ENCODE data around the gene ACTR3. TPM values are rescaled to one million over a fixed set of nuclear protein-coding genes. Genes with fewer than 3 reads are reported as not detected.

Gene ACTR3
- total RNA-seq, 1 donor = 315 TPM

DNA sequence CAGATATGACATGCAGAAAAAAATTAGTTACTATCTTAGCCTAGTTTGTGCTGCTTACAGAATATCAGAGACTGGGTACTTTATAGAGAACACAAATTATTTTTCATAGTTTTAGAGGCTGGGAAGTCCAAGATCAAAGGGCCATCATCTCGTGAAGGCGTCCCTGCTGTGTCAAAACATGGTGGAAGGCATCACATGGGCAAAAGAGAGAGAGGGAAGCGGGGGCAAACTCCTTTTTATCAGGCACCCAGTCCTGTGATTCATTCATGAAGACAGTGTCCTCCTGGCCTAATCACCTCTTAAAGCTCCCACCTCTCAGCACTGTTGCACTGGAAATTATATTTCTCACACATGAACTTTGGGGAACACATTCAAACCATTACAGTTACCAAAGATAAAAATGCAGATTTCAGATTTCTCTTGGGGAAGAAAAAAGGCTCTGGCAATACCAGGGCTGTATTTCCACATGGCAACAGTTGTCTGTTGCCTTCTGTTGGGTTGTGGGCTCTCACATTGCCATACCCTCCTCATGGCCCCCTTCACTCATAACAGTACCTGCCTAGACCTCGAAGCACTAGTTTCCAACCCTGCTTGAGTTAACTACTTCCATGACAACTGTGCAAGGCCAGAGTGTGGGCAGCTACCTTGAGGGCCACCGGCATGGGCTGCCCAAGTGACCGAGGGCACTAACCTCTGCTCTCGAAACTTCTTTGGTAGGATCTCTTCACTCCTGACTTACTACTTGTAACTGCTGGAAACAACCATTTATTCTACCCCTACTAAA lies 2.7 kb upstream of the ACTR3 start:
- TF ChIP-seq, protein P1, sequence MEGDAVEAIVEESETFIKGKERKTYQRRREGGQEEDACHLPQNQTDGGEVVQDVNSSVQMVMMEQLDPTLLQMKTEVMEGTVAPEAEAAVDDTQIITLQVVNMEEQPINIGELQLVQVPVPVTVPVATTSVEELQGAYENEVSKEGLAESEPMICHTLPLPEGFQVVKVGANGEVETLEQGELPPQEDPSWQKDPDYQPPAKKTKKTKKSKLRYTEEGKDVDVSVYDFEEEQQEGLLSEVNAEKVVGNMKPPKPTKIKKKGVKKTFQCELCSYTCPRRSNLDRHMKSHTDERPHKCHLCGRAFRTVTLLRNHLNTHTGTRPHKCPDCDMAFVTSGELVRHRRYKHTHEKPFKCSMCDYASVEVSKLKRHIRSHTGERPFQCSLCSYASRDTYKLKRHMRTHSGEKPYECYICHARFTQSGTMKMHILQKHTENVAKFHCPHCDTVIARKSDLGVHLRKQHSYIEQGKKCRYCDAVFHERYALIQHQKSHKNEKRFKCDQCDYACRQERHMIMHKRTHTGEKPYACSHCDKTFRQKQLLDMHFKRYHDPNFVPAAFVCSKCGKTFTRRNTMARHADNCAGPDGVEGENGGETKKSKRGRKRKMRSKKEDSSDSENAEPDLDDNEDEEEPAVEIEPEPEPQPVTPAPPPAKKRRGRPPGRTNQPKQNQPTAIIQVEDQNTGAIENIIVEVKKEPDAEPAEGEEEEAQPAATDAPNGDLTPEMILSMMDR (IDR thresholded peaks at IDR 0.05; ENCODE audit: extremely low read depth, low read depth, low read length) = no peak
- H4K20me1 ChIP-seq (ENCODE audit: insufficient read depth, low read length) = peaks cover 5% of the 10 kb centered on the region
- no peaks in the 10 kb centered on the region for H3K9me3 ChIP-seq (ENCODE audit: low read depth, low read length)
- peak overlapping the region; percentile 7 for H2AFZ ChIP-seq (ENCODE audit: low read length)
- peak overlapping the region; percentile 80 for H3K4me2 ChIP-seq (ENCODE audit: insufficient read depth, low read length)
- peak overlapping the region; percentile 44 for H3K27ac ChIP-seq (ENCODE audit: low read depth, low read length)
- H3K27me3 ChIP-seq (ENCODE audit: insufficient read depth, low read length) = no peaks in the 10 kb centered on the region
- peak overlapping the region; percentile 3 for H3K4me3 ChIP-seq (ENCODE audit: insufficient read depth, low read length)
- peaks cover 36% of the 10 kb centered on the region for H3K4me1 ChIP-seq (ENCODE audit: insufficient read depth, low read length)
- H3K79me2 ChIP-seq (ENCODE audit: insufficient read depth, low read length) = peaks cover 54% of the 10 kb centered on the region
- DNase-seq (ENCODE audit: insufficient read length, low spot score, missing footprints) = no peak
- H3K36me3 ChIP-seq (ENCODE audit: insufficient read depth, low read length) = no peaks in the 10 kb centered on the region

DNA sequence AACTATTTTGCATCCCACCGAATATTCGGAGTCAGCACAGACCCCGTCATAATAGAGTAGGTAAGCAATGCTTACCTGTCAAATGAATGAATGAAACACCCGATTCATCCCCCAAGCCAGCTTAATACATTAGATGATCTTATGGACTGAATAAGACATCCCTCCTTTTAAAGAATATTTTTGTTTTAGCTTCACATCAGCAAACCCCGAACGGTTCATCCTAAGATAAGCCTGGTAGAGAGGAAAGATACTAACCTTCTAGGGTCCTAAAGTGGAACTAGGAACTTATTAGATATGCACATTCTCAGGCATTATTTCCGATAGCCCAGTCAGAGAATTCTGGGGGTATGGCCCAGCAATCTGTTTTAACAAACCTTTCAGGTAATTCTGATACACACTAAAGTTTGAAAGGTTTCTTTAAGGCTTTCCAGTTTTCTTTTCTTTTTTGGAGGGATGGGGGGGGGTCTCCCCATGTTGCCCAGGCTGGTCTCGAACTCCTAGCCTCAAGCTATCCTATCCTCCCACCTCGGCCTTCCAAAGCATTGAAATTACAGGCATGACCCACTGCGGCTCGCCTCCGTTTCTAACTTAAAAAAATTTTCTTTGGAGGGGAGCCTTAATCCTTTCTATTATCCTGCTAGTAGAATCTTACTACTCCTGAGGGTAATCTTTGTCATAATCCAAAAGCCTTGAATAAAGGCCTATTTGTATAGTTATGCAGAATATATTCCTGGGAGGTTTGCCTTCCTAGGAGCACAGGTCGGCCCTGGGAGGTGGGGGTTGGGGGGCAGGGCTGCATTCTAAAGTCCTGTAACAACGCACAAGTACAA lies 1.0 kb upstream of the ACTR3 start:
- peaks cover 70% of the 10 kb centered on the region for H3K79me2 ChIP-seq (ENCODE audit: insufficient read depth, low read length)
- TF ChIP-seq, protein P1 (IDR thresholded peaks at IDR 0.05; ENCODE audit: extremely low read depth, low read depth, low read length) = no peak
- peaks cover 49% of the 10 kb centered on the region for H3K4me1 ChIP-seq (ENCODE audit: insufficient read depth, low read length)

DNA sequence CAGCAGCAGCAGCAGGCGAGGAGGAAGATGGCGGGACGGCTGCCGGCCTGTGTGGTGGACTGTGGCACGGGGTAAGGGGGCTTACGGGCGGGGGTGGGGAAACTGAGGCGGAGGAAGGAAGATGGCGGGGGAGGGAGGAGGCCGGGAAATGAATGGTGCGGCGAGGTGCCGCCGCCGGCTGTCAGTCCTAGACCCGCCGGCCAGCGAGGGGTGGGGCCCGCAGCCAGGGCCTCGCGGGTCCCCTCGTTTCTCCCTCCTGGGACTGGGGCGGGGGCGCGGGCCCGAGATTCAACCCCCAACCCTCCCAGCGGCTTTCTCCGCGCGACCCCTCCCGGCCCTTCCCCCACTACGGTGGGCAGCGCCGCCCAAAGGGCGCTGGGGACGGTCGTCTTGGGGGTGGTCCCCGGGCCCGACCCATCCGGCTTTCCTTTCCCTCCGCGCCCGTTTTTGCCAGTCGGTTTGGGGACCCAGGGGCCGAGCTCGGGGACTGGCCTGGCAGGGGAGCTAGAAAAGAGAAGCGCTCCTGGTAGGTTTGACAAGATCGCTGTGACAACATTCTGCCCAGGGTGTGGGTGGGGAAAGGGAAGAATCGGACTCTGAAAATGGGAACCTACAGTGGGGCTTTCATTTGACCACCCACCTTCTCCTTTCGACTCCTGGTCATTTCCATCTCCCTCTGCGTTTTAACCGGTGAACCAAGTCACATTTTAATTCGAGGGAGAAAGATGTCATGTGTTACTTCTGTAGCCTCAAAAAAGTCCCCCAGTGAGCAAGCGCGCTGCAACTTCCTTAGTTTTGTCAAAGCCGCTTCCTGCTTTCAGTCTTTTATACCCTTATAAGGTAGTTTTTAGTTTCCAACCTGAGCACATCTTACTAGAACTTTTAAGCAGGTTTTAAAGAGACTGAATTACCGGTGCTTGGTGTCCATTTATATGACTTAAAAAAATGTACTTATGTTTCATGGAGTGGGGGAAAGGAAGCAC lies 655 bp downstream of the ACTR3 start:
- H3K36me3 ChIP-seq (ENCODE audit: insufficient read depth, low read length) = peaks cover 4% of the 10 kb centered on the region
- H2AFZ ChIP-seq (ENCODE audit: low read length) = peak overlapping the region; percentile 72
- H3K4me2 ChIP-seq (ENCODE audit: insufficient read depth, low read length) = peak overlapping the region; percentile 90
- H3K79me2 ChIP-seq (ENCODE audit: insufficient read depth, low read length) = peaks cover 72% of the 10 kb centered on the region
- peak overlapping the region; percentile 87 for H3K27ac ChIP-seq (ENCODE audit: low read depth, low read length)
- DNase-seq (ENCODE audit: insufficient read length, low spot score, missing footprints) = no peak
- H3K27me3 ChIP-seq (ENCODE audit: insufficient read depth, low read length) = no peaks in the 10 kb centered on the region
- TF ChIP-seq, protein P1 (IDR thresholded peaks at IDR 0.05; ENCODE audit: extremely low read depth, low read depth, low read length) = no peak
- peak overlapping the region; percentile 93 for H3K4me3 ChIP-seq (ENCODE audit: insufficient read depth, low read length)
- no peaks in the 10 kb centered on the region for H3K9me3 ChIP-seq (ENCODE audit: low read depth, low read length)
- peaks cover 64% of the 10 kb centered on the region for H3K4me1 ChIP-seq (ENCODE audit: insufficient read depth, low read length)
- H4K20me1 ChIP-seq (ENCODE audit: insufficient read depth, low read length) = peaks cover 26% of the 10 kb centered on the region

More for the DNA sequence above, 1.0 kb upstream of the ACTR3 start:
- Histone ChIP-seq H3K27ac (ENCODE audit: low read depth, low read length) (peak overlapping the region; percentile 75), H3K27me3 (ENCODE audit: insufficient read depth, low read length) (no peaks in the 10 kb centered on the region), H4K20me1 (ENCODE audit: insufficient read depth, low read length) (peaks cover 12% of the 10 kb centered on the region), H3K36me3 (ENCODE audit: insufficient read depth, low read length) (no peaks in the 10 kb centered on the region), H2AFZ (ENCODE audit: low read length) (peak overlapping the region; percentile 38), H3K4me2 (ENCODE audit: insufficient read depth, low read length) (peak overlapping the region; percentile 75), H3K4me3 (ENCODE audit: insufficient read depth, low read length) (peak overlapping the region; percentile 93), H3K9me3 (ENCODE audit: low read depth, low read length) (no peaks in the 10 kb centered on the region)
- no peak for DNase-seq (ENCODE audit: insufficient read length, low spot score, missing footprints)
